C4-2B (cell line): ENCODE results near the gene BTBD9.

Source experiments
- ZFX ChIP-seq: fragments of 450-650 bp; IDR thresholded peaks from 2 replicates; pipeline ENCODE4 v1.6.1; 2017
- TF ChIP-seq, protein P1 (sequence below): fragments of 450-650 bp; conservative IDR thresholded peaks from 2 replicates; pipeline ENCODE4 v1.5.1; 2017; ENCODE audit warnings: mild to moderate bottlenecking

DNA sequence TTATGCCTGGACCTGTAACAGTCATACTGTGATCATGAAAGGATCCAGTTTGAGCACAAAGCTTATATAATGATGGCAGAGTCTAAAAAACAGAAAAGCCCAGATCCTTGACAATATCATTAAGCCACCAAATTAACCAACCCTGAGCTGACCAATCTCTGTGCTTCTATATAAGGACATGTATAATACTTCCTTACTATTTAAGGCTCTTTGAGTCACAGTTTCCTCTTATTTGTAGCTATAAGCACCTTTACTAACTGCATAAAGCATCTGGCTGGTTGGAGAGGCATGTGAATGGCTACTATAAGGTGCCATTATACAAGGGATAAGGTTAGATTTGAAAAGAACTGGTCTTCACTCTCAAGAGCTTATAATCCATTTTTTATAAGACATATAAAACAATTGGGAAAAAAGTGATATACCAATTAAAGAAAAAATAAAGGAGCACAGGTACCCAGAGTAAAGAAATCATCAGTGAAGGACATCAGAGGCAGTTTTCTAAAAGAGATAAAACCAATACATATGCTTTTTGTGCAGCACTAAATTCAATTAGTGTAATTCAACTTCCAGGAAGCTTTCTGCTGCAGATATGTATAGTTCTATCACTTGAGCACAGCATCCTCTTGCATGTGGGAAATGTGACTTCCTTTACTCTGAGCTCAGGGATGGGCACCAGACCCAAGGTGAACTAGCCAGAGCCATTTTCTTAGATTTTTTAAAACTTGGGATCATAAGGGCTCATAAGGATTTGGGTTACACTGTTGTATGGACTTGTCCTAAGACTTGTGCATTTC, 121.0 kb downstream of the BTBD9 start:
- TF ChIP-seq, protein P1, sequence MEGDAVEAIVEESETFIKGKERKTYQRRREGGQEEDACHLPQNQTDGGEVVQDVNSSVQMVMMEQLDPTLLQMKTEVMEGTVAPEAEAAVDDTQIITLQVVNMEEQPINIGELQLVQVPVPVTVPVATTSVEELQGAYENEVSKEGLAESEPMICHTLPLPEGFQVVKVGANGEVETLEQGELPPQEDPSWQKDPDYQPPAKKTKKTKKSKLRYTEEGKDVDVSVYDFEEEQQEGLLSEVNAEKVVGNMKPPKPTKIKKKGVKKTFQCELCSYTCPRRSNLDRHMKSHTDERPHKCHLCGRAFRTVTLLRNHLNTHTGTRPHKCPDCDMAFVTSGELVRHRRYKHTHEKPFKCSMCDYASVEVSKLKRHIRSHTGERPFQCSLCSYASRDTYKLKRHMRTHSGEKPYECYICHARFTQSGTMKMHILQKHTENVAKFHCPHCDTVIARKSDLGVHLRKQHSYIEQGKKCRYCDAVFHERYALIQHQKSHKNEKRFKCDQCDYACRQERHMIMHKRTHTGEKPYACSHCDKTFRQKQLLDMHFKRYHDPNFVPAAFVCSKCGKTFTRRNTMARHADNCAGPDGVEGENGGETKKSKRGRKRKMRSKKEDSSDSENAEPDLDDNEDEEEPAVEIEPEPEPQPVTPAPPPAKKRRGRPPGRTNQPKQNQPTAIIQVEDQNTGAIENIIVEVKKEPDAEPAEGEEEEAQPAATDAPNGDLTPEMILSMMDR: no peak
- no peak for TF ChIP-seq ZFX
